GM21381 (cell line): ENCODE results near the gene HLA-DQA2.
"Not testable (repeated sequence)": the region's sequence is repeated elsewhere in the genome, so short reads cannot be mapped to it uniquely, and the experiment has no call there.

Experiments
- ATAC-seq: cut with Tn5 transposase; IDR thresholded peaks from one replicate; pipeline ENCODE4 v1.9.1; 2021; ENCODE audit warnings: mild to moderate bottlenecking, moderate library complexity; ENCODE audit not compliant: unreplicated experiment

The HLA-DQA2 gene

DNA sequence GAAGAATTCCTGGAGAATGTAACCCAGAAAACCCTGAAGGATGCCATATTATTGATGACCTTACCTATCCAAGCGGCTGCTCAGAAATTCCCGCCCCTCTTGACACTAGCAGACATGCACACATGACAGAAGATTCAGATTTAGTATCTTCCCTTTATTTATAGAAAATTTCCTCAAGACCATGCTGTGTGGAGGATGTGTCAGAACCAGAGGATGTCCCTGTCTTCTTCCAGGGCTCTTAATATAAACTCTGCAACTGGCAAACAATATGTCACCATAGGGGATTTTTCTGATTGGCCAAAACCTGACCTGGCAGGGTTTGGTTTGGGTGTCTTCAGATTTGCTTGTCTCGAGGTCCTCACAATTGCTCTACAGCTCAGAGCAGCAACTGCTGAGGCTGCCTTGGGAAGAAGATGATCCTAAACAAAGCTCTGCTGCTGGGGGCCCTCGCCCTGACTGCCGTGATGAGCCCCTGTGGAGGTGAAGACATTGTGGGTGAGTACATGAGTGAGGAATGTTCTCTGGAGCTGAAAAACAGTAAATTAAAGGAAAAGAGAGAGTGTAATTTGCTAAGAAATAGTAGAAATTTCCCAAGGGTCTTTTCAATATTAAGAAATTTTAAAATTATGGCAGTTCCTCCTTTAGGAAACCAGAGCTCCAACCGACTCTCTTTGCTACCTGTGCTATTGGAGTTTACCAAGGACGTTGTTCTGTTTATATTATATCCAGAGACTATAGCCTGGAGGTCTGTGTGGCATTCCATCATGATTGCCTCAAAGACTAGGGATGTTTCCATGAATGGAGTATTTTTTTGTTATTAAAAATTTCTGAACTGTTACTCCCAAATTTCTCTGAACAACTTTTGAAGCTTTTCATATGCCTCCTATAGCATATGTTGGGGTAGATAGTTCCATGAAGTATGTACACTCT lies at the start of gene HLA-DQA2:
Gene HLA-DQA2, plus strand, starts transcription at position 361 of the 930 bp plus-strand sequence. Its CDS starts 53 bp downstream, at position 414.
- no peak for ATAC-seq

DNA sequence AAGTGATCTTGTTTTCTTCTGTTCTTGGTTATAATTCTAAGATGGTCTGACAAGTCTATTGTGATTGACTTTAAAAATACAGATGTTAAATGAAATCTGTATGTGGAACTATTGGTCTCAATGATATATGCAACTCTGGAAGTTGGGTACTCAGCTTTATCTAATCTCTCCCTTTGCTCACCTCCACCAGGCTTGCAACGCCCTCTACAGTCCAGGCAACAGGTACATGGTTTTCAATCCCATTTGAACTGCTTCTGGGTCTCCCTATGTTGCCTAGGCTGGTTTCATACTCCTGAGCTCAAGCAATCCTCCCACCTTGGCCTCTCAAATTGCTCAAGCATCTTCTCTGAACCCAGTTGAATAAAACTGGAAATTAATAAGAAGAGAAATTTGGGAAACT lies 49.2 kb upstream of the HLA-DQA2 start:
- no peak for ATAC-seq

DNA sequence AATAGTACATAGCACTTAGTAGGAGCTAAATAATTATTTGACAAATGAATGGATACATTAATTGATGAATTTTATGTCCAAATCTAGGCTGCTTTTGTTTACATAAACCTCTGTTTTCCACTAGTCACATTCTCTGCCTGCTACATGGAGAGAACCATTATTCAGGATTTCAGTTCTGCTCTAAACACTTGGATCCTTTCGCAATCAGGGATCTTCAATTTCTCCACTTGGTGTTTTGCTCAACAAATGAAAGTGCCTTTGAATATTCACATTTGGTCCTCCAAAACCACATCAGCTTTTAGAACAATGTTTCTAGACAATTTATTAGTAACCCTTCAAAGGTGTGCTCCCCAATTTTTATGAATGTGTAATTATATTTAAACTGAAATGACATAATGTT lies 44.2 kb upstream of the HLA-DQA2 start:
- ATAC-seq = no peak

DNA sequence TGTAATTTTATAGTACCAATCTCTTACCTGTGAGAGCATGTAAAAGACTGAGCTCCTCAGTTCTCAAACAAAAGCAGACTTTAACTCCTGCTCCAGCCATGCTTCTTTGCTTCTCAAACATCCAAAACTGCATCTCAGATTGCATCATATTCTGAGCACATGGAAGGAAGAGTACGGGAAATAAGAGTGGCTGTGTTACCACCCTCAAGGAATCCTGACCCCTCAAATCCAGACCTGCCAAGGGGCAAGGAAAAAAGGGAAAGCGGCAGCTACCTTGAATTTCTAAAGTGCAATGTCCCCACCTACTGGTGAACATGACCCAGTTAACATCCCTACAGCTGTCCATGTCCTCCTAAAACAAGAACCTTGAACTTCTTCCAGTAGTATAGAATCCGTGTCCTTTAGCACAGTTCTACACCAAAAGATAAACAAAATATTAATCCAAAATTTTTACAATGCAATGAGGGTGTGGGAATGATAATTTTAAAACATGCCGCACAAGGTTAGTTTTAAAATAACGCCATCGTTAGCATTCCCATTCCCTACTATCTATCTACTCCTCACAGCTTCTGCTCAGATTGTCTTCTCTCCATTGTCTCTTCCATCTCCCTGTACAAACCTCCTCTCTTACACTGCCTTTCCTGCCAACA lies 40.7 kb upstream of the HLA-DQA2 start:
- ATAC-seq = no peak

DNA sequence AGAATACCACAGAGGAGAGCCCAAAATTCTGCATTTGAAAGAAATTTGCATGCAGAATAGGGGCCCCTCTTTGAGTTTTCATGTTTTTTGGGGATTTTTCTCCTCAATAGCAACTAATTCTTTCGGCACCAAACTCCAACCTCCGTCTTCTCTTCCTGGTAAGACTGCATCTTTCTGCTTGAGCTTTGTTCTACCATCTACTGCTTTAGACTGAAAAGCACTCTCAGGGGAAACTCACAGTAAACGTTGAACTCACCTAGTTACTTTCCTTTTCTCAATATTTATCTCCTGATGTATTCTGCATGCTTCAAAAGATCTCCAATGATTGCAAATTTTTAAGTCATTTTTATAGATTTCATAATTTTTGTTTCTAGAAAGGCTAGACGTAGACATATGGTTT lies 37.8 kb upstream of the HLA-DQA2 start:
- no peak for ATAC-seq

DNA sequence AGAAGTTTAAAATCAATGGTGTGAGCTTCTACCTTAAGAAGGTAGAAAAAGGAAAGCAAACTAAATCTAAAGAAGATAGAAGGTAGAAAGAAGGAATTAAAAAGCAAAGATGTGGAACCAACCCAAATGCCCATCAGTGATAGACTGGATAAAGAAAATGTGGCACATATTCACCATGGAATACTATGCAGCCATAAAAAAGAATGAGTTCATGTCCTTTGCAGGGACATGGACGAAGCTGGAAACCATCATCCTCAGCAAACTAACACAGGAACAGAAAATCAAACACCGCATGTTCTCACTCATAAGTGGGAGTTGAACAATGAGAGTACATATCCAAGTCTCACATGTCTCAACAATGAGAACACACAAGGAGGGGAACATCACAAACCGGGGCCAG lies 36.0 kb upstream of the HLA-DQA2 start:
- ATAC-seq = not testable (repeated sequence)

DNA sequence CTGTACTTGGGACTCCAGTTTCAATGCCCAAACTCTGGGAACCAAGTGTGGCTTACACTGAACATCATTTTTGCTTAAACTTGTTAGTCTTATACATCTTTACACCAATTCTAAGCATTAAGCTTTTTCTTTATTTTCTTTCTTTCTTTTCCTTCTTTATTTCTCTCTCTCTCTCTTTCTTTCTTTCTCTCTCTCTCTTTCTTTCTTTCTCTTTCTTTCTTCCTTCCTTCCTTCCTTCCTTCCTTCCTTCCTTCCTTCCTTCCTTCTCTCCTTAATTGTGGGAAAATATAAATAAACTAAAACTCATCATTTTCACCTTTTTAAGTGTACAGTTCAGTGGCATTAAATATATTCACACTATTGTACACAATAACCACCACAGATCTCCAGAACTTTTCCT lies 31.6 kb upstream of the HLA-DQA2 start:
- no peak for ATAC-seq

DNA sequence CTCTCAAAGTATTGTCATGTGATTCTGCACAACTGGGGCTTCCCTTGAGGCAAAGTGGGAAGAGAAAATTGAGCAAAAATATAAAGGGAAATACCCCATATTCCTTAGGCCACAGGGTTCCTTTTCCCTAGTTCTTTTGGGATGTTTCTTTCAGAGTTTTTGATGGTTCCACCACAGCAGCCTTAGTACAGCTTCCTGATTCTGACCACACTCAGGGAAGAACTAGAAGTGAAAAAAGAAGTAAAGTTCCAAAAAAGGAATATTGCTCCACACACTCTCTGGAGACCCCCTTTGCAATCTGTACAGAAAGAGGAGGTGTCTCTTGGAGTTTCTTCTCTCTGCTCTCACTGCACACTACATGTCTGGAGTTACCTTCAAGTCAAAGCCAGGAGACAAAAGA lies 27.9 kb upstream of the HLA-DQA2 start:
- no peak for ATAC-seq

DNA sequence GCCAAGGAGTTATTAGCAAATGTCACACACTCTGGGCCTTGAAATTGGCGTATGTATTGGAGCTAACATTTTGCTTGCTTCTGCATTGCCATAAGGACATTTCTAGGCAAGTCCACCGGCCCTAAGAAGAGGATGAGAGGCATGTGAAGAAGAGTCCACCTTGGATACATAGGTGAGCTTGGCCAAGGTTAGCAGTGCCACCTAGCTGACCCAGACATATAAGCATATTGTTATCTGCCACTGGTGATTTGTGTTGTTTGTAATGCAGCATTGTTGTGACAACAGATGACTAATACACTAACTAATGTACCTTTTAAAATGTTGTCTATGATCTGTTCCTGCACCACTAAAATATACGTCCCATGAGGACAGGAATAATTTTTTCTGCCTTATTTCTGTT lies 24.8 kb upstream of the HLA-DQA2 start:
- no peak for ATAC-seq

DNA sequence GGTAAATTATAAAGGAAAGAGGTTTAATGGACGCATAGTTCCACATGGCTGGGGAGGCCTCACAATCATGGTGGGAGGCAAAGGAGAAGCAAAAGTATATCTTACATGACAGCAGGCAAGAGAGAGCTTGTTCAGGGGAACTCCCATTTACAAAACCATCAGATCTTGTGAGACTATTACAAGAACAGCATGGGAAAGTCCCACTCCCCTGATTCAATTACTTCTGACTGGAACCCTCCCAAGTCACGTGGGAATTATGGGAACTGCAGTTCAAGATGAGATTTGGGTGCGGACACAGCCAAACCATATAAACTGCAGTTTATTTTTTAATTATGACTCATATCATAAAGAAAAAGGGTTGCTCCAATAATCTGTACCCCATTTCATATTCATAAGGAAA lies 22.3 kb upstream of the HLA-DQA2 start:
- no peak for ATAC-seq

DNA sequence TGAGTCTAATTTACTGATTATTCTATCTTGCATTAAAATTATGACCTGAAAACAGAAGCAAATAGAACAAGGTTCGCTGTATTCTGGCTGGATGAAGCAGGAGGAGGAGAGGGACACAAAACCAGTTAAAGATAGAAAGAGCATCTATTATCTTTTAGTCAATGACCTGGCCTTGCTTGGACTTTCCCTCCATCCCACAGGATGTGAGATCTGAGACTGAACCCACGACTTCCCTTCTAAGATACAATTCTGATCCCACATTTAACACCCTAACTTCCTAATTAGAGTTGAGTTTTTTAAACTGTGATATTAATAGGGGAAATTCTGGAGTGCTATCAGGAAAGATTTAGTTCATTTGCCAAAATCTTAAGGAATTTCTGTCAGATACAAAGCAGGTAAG lies 3.1 kb upstream of the HLA-DQA2 start:
- ATAC-seq = no peak

DNA sequence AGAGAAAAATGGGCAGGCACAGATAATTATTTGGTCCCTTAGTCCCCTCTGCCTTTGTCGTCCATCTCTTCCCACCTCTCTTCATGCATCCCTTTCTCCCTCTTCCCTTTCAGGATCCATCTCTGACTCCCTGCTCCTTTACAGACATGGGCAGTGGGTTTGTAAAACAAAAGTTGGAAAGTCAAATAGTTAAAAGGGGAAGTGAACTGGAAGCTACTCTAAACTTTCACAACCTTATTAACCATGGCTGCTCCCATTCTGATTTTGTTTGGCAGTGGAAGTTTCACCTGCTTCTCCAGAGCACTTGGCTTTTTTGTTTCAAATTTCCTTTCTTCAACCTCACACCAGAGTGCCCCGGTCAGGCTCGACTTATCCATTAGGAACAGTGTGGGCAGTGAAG lies 1.2 kb downstream of the HLA-DQA2 start:
- ATAC-seq = no peak

DNA sequence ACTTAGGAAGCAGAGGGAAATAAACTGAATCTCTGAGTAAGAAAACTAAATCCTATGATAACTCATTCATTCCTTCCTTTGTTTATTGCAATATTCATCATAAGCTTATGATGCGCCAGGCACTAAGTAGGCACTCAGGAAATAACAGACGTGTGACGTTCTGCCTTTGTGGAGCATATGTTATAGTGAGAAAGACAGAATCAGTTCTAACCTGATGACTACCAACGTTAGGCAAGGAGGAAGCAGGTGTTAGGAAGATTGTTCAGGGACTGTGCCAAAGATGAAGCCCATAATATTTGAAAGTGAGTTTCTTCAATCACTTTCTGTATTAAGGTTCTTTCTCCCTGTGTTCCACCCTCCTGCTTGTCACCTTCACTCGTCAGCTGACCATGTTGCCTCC lies 3.6 kb downstream of the HLA-DQA2 start:
- ATAC-seq = no peak

DNA sequence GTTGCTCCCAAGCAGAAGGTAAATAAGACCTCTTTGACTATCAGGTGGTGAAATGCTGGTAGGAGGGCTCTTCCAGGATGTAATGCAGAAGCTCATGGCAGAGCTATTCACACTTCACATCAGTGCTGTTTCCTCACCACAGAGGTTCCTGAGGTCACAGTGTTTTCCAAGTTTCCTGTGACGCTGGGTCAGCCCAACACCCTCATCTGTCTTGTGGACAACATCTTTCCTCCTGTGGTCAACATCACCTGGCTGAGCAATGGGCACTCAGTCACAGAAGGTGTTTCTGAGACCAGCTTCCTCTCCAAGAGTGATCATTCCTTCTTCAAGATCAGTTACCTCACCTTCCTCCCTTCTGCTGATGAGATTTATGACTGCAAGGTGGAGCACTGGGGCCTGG lies 4.5 kb downstream of the HLA-DQA2 start:
- not testable (repeated sequence) for ATAC-seq

DNA sequence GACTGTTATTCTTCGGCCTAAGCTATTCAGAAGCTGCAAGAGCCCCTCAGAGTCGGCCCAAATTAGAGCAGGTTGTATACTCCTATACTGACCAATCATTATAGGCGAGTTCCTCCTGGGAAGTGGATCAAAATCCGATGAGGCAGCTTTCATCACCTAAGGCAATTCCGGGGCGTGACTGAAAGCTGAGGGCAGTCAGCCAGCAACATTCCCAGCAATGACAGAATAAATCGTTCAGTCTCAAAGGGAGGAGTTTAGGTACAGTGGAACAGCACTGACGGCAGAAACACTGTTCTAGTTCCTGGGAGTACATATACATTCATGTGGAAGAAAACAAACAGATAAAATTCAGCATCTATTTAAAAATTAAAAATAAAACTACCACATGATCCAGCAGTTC lies 11.4 kb downstream of the HLA-DQA2 start:
- ATAC-seq = no peak

DNA sequence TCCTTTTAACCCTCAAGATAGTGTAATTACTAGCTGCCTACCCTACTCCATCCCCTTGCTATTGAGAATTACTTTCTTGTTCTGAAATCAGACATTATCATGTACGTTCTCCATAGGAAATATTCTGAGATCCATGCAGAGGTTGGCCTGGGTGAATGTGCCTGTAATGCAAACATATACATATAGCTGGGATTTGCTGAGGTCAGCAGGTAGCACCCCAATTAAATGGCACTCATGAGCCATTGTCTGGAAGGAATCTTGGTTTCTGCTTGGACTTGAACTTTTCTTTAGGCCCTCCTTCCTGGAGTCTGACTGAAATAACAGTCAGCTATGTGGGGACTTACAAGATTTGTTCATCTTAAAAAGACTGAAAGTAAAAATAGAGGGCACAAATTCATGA lies 18.5 kb downstream of the HLA-DQA2 start:
- ATAC-seq = no peak

DNA sequence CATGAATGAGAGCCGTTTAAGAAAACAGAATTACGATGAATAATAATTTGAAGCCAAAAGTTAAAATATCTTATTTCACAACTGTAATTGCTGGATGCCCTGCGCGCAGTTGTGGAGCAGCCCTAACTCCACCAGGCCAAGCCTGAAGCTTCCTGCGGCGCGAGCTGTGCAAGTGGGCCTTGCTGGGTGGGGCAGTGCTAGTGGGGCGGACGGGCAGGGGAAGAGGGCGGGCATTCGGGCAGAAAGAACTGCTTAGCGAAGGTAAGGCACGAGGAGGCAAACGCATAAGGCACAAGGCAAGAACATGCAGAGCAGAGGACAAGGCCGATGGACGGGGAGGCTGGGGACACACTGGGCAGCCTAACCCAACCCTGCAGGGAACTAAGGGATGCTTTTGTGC lies 19.9 kb downstream of the HLA-DQA2 start:
- ATAC-seq = no peak

DNA sequence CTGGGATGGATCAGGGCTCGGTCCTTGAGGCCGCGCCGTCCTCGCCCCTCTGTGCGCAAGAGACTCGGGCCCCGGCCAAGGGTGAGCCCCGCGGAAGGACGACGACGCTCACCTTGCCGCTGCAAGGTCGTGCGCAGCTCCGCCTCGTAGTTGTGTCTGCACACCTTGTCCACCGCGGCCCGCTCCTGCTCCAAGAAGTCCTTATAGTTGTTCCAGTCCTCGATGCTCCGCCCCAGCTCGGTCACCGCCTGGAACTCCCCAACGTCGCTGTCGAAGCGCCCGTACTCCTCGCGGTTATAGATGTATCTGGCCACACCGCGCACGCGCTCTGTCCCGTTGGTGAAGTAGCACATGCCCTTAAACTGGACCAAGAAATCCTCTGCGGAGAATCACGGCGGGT lies 20.4 kb downstream of the HLA-DQA2 start:
- no peak for ATAC-seq

DNA sequence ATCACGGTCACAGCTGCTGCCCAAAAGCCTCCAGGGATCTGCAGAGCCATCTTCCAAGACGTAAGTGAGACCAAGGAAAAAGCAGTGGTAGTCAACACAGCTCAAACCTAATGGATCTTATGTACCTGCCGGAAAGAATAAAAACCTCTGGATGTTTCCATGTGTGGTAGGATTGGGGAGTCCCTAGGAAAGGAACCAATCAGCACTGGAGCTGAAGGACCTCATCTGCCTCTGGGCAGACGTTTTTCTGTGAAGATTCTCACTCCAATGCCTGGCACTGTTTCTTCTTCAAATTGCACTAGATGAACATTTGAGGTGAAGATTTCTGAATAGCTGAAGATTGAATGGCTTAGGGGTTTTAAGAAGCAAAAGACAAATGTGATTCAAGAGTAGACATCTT lies 22.2 kb downstream of the HLA-DQA2 start, which contains the start of gene HLA-DQB2:
Gene HLA-DQB2, minus strand, starts transcription at position 112 of the 400 bp plus-strand sequence. Its CDS starts 62 bp downstream, at position 50.
- ATAC-seq = no peak

DNA sequence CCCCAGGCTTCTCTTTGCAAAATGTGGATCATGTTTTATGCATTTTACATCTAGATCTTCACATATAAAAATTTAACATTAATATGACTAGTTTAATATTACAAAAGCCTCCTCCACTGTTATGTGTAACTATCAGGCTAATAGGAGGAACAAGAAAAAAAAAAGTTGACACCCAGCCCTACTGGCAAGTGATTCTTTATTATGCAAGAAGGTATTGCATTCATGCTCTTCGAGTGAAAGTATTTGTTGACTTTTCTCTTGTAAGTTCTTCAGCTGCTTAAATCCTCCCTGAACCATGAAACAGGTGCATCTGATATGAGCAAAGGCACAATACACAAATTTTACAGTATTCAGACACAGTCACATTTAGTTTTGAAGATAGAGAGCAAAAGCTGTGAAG lies 22.9 kb downstream of the HLA-DQA2 start:
- ATAC-seq = no peak

DNA sequence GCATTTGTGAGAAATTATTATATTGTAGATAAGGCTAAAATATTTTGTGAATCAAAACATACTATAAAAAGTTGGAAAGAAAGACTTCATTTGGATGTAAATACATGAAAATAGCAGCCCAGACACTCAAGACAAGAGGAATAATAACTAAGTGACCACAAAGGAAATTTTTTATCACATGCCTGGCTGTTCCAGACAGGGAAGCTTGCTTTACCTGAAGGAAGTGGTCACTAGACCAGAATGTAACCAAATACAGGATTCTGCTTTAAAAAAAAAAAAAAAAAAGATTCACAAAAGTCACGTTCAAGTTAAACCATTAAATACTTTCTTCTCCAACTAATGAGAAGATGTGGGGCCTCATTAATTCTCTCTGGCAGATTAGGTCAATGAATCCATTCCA lies 31.5 kb downstream of the HLA-DQA2 start:
- no peak for ATAC-seq

DNA sequence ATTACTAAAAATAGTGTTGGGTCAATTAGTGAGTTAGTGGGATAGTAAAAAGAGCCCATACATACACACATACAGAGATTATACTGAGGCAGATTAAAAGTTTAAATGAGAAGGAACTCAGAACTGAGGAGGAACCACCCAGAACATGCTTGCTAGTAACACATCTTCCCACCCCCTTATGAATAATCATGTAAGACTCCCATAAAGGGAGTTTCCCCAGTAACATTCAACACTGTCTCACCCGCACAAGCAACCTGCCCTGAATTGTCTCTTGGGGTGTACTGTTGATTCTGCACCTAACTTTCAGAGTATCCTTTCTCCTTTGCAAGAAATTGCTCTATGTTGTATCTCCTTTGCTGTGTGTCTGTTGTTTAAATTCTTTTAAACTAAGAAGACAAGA lies 33.2 kb downstream of the HLA-DQA2 start:
- ATAC-seq = no peak
